Astrocyte (in vitro differentiated cells and primary cell): Measurements from ENCODE around the gene IQCB1.

ENCODE experiments used
- EZH2 ChIP-seq: IDR thresholded peaks from 2 replicates; pipeline ENCODE4 v1.6.1; 2012; ENCODE audit warnings: mild to moderate bottlenecking, low read length, inconsistent platforms; ENCODE audit not compliant: insufficient read depth
- TF ChIP-seq, protein P1 (sequence below): IDR thresholded peaks from 2 replicates; pipeline ENCODE4 v1.5.1; 2011; ENCODE audit warnings: low read depth, mild to moderate bottlenecking, inconsistent platforms, low read length, moderate library complexity; ENCODE audit not compliant: insufficient read depth

DNA sequence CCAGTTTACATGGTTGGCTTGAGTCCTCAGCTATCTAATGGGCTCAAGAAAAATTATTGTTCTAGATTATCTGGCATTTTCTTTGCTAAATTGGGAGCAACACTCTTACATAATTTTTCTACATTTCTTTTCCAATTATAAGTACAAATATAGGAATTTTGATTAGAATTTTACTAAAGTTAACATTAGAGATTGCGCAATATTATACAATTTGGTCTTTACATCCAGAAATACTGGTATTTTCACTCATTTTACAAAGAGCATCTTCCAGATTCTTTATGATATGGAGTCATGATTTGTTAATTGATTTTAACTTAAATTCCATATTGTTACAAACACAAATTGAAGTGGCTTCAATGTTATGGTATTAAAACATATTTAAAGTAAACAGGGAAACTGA lies 65.6 kb downstream of the IQCB1 start:
- TF ChIP-seq, protein P1, sequence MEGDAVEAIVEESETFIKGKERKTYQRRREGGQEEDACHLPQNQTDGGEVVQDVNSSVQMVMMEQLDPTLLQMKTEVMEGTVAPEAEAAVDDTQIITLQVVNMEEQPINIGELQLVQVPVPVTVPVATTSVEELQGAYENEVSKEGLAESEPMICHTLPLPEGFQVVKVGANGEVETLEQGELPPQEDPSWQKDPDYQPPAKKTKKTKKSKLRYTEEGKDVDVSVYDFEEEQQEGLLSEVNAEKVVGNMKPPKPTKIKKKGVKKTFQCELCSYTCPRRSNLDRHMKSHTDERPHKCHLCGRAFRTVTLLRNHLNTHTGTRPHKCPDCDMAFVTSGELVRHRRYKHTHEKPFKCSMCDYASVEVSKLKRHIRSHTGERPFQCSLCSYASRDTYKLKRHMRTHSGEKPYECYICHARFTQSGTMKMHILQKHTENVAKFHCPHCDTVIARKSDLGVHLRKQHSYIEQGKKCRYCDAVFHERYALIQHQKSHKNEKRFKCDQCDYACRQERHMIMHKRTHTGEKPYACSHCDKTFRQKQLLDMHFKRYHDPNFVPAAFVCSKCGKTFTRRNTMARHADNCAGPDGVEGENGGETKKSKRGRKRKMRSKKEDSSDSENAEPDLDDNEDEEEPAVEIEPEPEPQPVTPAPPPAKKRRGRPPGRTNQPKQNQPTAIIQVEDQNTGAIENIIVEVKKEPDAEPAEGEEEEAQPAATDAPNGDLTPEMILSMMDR, result no peak
- TF ChIP-seq EZH2, result no peak
